ENCODE results near the gene NLRC5.

NLRC5 gene

DNA sequence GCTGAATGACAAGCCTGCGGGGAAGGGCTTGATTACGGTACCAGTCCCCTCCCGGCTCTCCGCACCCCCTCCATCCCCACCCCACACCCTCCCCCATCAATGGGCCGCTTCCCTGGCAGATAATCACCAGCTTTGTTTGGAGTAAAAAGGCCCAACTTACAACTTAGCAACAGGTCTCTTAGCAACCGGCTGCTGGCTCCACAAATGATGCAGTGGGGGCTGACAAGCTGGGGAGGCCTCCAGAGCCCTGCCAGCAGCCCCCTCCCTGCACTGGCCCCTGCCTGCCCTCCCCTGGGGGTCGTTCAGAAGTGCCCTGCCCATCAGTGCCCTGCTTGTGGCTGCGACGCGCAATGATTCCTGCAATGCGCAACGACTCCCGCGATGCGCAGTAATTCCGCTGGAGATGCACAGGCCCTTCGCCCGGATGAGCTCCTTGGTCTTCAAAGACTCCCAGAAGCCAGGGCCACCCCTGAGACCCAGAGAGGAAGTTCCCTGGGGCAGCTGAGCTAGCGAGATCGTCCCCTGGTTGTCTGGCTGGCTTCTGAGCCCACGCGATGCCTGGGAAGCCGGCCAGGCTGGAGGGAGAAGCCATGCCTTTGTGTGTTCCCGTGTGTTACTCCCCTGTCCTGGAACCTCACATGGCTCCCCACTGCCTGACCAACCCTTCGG is 126.3 kb downstream of the NLRC5 start:
- DNase-seq: no peak
- Mint-ChIP-seq H3K4me1 (ENCODE audit: low read depth) (peaks cover 9% of the 10 kb centered on the region), H3K27ac (no peak overlapping the region), H3K36me3 (ENCODE audit: low read depth) (no peaks in the 10 kb centered on the region), H3K9me3 (no peaks in the 10 kb centered on the region), H3K4me3 (no peak overlapping the region), H3K27me3 (no peaks in the 10 kb centered on the region)

DNA sequence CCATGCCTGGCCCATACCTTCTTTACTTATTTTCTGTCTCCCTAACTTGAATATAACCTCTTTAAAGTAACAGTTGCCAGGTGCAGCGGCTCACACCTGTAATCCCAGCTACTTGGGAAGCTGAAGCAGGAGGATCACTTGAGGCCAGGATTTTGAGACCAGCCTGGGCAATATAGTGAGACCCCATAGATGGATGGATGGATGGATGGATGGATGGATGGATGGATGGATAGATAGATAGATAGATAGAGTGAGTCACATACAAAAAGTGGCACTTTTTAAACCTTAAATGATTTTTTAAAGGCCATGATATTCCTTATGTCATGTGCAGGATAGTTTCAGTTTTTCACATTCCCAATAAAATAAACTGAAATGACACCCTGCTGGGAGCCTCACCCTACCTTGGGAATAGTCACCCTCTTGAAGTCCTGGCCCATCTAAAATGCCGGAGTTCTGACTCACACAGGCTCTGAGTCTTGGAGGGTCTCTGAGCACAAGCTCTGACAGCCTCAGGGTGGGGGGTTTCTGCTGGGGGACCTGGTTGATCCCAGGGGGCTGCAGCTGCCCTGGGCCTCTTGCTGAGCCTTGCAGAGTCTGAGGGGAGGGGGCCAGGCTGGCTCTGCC is 129.2 kb downstream of the NLRC5 start:
- H3K9me3 Mint-ChIP-seq: no peaks in the 10 kb centered on the region
- no peaks in the 10 kb centered on the region for H3K27me3 Mint-ChIP-seq
- no peak overlapping the region for H3K27ac Mint-ChIP-seq
- DNase-seq: no peak
- no peaks in the 10 kb centered on the region for H3K36me3 Mint-ChIP-seq (ENCODE audit: low read depth)
- H3K4me1 Mint-ChIP-seq (ENCODE audit: low read depth): peaks cover 8% of the 10 kb centered on the region
- H3K4me3 Mint-ChIP-seq: no peak overlapping the region

DNA sequence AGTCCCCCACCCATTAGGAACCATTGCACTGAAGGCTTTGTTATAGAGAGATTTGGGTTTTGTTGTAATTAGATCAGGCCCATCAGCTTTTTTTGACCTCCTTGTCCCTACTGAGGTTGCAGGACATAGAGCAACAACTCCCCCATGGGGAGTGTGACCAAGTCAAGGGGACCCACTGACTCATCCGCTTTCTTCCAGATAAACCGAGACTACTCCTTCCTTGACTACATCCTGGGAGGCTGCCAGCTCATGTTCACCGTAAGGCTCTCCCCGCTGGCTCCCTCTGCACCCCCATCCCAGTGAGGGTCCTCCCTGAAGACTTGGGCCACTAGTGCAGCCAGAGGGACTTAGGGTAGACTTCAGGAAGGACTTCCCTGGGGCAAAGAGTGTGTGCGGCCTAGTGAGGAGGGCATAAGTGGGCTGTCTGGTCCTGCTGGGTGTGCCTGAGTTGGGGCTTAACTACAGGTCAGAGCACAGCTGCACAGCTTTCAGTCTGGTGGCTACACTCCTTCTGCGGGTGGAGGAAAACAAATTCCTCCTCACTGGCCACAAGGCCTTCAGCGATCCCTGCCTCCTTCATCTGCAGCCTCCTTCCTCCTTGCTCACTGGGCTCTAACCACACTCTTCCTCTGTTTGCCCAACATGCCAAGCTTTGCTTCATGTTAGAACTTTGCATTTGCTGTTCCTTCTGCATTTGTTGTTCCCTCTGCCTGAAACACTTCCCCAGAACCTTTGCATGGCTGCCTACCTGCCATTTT is 134.0 kb downstream of the NLRC5 start:
- H3K27ac Mint-ChIP-seq: peak overlapping the region; percentile 45
- no peaks in the 10 kb centered on the region for H3K9me3 Mint-ChIP-seq
- no peaks in the 10 kb centered on the region for H3K36me3 Mint-ChIP-seq (ENCODE audit: low read depth)

DNA sequence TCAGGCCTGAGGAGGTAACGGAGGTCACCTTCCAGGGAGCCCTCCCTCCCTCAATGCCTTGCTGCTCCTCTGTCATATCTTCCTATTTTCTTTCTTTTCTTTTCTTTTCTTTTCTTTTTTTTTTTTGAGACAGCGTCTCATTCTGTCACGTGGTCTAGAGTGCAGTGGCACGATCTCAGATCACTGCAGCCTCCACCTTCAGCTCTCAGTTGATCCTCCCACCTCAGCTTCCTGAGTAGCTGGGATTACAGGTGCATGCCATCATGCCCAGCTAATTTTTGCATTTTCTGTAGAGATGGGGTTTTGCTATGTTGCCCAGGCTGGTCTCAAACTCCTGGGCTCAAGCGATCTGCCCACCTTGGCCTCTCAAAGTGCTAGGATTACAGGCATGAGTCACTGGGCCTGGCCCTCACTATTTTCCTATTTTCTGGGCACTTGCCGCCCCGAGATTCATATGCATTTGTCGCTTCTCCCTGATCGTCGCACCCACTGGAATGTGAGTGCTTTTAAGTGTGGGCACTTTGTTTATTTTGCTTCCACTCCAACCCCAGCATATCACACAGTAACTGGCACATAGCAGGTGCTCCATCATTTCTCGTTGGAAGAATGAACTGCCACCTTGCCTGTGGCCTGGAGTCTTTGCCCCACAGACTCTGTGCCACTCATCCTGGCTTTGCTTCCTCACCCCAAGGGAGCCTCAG is 134.8 kb downstream of the NLRC5 start:
- no peaks in the 10 kb centered on the region for H3K27me3 Mint-ChIP-seq
- no peaks in the 10 kb centered on the region for H3K36me3 Mint-ChIP-seq (ENCODE audit: low read depth)
- no peaks in the 10 kb centered on the region for H3K9me3 Mint-ChIP-seq
- H3K4me1 Mint-ChIP-seq (ENCODE audit: low read depth): peaks cover 57% of the 10 kb centered on the region
- no peak for DNase-seq
- H3K27ac Mint-ChIP-seq: peak overlapping the region; percentile 45
- H3K4me3 Mint-ChIP-seq: no peak overlapping the region

More for the DNA sequence above, 134.0 kb downstream of the NLRC5 start:
- DNase-seq: no peak
- Mint-ChIP-seq H3K4me3 (no peak overlapping the region), H3K27me3 (no peaks in the 10 kb centered on the region), H3K4me1 (ENCODE audit: low read depth) (peaks cover 50% of the 10 kb centered on the region)

- no peaks in the 10 kb centered on the region for H3K27me3 Mint-ChIP-seq
These were observed 136.0 kb downstream of the NLRC5 start for GRCh38 chr16:57125376-57125775.

DNA sequence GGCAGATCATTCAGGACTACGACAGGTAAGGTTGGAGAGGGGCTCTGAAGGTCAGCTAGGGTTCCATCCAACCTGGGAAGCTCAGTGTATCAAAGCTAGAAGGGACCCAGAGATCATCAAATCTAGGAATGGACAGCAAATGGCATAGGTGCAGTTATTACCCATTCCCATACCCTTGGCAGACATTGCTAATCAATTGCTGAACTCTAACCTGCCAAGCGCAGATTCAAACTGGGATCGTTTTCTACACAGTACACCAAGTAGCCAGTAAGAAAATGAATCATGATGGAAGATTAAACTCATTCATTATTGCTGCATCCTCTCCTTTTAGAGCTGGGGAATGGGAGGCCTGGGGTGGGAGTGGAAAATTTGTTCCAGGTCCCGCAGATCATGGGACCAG is 136.6 kb downstream of the NLRC5 start:
- Mint-ChIP-seq H3K27ac (no peak overlapping the region), H3K27me3 (no peaks in the 10 kb centered on the region), H3K9me3 (no peaks in the 10 kb centered on the region), H3K4me3 (no peak overlapping the region), H3K36me3 (ENCODE audit: low read depth) (no peaks in the 10 kb centered on the region), H3K4me1 (ENCODE audit: low read depth) (peaks cover 74% of the 10 kb centered on the region)
- no peak for DNase-seq

More at GRCh38 chr16:57125376-57125775, 136.0 kb downstream of the NLRC5 start:
- DNase-seq: no peak
- no peak overlapping the region for H3K4me3 Mint-ChIP-seq
- H3K27ac Mint-ChIP-seq: peak overlapping the region; percentile 26
- H3K9me3 Mint-ChIP-seq: no peaks in the 10 kb centered on the region
- H3K36me3 Mint-ChIP-seq (ENCODE audit: low read depth): no peaks in the 10 kb centered on the region
- peaks cover 68% of the 10 kb centered on the region for H3K4me1 Mint-ChIP-seq (ENCODE audit: low read depth)

- H3K9me3 Mint-ChIP-seq: no peaks in the 10 kb centered on the region
- H3K36me3 Mint-ChIP-seq (ENCODE audit: low read depth): no peaks in the 10 kb centered on the region
- peaks cover 78% of the 10 kb centered on the region for H3K4me1 Mint-ChIP-seq (ENCODE audit: low read depth)
- no peak for DNase-seq
- H3K27me3 Mint-ChIP-seq: no peaks in the 10 kb centered on the region
- no peak overlapping the region for H3K4me3 Mint-ChIP-seq
- no peak overlapping the region for H3K27ac Mint-ChIP-seq
These were observed 137.1 kb downstream of the NLRC5 start for GRCh38 chr16:57126411-57126810.

DNA sequence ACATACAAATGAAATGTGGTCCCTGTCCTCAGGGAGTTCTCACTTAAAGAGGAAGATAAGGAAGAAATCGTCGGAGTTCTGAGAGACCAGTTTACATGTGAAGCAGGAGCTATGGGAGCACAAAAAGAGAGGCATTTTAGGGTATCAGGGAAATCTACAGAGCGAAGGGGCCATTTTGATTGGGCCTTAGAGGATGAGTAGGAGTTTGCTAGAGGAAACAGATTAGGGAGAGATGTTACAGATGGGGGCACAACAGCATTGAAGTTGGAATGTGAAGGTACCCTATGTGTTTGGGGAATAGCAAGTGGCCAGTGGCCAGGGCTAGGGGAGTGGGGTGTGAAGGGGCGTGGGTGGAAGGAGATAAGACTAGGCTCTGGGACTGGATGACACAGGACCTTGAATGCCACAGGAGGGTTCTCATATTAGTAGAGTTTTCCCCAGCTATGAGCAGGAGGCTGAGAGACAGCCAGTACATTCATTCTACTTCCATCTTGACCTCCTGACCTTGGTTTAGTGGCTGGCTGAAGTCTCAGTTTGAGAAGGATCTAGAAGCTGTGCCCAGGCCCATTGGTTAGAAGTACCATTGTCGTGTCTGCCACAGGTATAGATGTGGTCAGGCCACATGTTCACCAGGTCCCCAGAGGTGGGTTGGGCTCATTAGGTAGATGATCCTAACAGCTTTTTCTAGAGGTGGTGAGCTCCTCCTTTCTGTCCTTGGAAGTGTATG is 137.8 kb downstream of the NLRC5 start:
- Mint-ChIP-seq H3K36me3 (ENCODE audit: low read depth) (no peaks in the 10 kb centered on the region), H3K27me3 (no peaks in the 10 kb centered on the region), H3K4me1 (ENCODE audit: low read depth) (peaks cover 86% of the 10 kb centered on the region), H3K27ac (peak overlapping the region; percentile 28), H3K9me3 (no peaks in the 10 kb centered on the region), H3K4me3 (no peak overlapping the region)
- DNase-seq: peak; percentile 34

DNA sequence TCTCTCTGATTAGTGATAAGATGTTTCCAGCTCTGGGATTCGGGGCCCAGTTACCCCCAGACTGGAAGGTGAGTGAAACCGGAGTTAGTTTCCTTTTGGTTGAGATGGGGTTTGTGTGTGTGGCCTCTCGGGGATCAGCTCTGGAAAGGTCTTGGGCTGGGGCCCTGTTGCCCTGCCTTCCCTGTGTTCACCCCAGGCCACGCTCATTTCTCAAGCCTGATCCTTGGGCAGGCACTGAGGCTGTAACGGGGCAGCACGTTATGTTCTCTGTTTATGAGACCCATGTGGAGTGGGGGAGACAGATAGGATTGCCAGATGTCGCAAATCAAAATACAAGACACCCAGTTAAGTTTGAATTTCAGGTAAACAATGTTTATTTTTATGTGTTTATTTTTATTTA is 138.5 kb downstream of the NLRC5 start:
- Mint-ChIP-seq H3K4me1 (ENCODE audit: low read depth) (peaks cover 92% of the 10 kb centered on the region), H3K9me3 (no peaks in the 10 kb centered on the region), H3K4me3 (no peak overlapping the region)

GRCh38 chr16:57128771-57129389 is 139.5 kb downstream of the NLRC5 start:
- DNase-seq: peak; percentile 57
- H3K9me3 Mint-ChIP-seq: no peaks in the 10 kb centered on the region
- H3K27me3 Mint-ChIP-seq: no peaks in the 10 kb centered on the region
- peak overlapping the region; percentile 39 for H3K4me3 Mint-ChIP-seq
- H3K36me3 Mint-ChIP-seq (ENCODE audit: low read depth): no peaks in the 10 kb centered on the region
- peaks cover 90% of the 10 kb centered on the region for H3K4me1 Mint-ChIP-seq (ENCODE audit: low read depth)
- H3K27ac Mint-ChIP-seq: peak overlapping the region; percentile 94

More for the DNA sequence above, 138.5 kb downstream of the NLRC5 start:
- DNase-seq: no peak
- Mint-ChIP-seq H3K27me3 (no peaks in the 10 kb centered on the region), H3K27ac (peak overlapping the region; percentile 28), H3K36me3 (ENCODE audit: low read depth) (no peaks in the 10 kb centered on the region)

DNA sequence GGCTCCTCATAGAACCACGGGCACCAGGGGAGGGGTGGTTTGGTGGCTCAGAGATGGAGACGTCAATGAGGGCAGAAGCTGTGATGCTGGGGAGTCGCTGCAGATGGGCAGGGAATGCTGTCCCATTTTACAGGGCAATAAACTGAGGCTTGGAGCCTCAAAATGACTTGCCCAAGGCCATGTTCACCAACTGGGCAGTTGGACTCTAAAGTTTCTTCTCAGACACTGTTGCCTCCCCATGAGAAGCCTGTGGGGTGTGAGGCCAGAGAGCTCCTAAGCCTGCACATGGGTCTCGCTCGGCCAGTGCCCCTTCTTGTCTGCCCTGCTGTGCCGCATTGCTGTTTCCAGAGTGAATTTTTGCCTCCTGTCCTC is 141.6 kb downstream of the NLRC5 start:
- no peak for DNase-seq
- Mint-ChIP-seq H3K9me3 (no peaks in the 10 kb centered on the region), H3K27ac (peak overlapping the region; percentile 82), H3K27me3 (no peaks in the 10 kb centered on the region), H3K4me3 (no peak overlapping the region), H3K36me3 (ENCODE audit: low read depth) (no peaks in the 10 kb centered on the region), H3K4me1 (ENCODE audit: low read depth) (peaks cover 90% of the 10 kb centered on the region)

DNA sequence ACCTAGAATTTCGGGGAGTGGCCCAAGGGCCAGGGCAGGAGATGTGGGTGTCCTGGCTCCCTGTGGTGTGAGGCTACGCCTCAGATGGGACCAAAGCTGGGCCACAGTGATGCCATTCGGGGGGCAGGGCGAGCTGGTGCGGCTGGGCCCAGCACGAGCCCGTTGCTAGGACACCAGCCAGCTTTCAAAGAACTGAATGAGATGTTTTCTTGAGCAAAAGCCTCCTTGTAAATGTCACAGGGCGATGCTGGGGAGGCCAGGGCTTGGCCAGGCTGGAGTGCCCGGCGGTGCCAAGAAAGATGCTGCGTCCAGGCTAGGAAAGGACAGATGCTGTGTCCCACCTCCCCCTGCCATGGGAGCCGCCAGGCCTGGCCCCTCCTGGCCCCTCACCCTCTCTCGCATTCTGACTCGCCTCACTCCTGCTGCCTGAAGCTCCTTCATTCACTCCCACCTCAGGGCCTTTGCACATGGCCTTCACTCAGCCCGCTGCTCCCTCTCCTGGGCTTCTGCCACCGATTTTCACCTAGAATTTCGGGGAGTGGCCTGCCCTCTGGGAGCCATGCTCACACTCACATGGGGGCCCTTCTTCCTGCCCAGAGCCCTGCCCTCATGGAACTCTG is 142.1 kb downstream of the NLRC5 start:
- DNase-seq: peak; percentile 35
- Mint-ChIP-seq H3K4me3 (no peak overlapping the region), H3K27ac (peak overlapping the region; percentile 82), H3K4me1 (ENCODE audit: low read depth) (peaks cover 89% of the 10 kb centered on the region), H3K9me3 (no peaks in the 10 kb centered on the region), H3K27me3 (no peaks in the 10 kb centered on the region), H3K36me3 (ENCODE audit: low read depth) (no peaks in the 10 kb centered on the region)

GRCh38 chr16:57132470-57132869 is 143.1 kb downstream of the NLRC5 start:
- Mint-ChIP-seq H3K4me3 (no peak overlapping the region), H3K27me3 (no peaks in the 10 kb centered on the region), H3K9me3 (no peaks in the 10 kb centered on the region), H3K4me1 (ENCODE audit: low read depth) (peaks cover 79% of the 10 kb centered on the region), H3K36me3 (ENCODE audit: low read depth) (no peaks in the 10 kb centered on the region), H3K27ac (peak overlapping the region; percentile 85)
- no peak for DNase-seq

Measured in activated T-cell treated with anti-CD3 and anti-CD28 coated beads, Interleukin-2, amount 50 U/mL, for 24 hours (primary cell).